ENCODE results near the gene PITPNM3.

The PITPNM3 gene

DNA sequence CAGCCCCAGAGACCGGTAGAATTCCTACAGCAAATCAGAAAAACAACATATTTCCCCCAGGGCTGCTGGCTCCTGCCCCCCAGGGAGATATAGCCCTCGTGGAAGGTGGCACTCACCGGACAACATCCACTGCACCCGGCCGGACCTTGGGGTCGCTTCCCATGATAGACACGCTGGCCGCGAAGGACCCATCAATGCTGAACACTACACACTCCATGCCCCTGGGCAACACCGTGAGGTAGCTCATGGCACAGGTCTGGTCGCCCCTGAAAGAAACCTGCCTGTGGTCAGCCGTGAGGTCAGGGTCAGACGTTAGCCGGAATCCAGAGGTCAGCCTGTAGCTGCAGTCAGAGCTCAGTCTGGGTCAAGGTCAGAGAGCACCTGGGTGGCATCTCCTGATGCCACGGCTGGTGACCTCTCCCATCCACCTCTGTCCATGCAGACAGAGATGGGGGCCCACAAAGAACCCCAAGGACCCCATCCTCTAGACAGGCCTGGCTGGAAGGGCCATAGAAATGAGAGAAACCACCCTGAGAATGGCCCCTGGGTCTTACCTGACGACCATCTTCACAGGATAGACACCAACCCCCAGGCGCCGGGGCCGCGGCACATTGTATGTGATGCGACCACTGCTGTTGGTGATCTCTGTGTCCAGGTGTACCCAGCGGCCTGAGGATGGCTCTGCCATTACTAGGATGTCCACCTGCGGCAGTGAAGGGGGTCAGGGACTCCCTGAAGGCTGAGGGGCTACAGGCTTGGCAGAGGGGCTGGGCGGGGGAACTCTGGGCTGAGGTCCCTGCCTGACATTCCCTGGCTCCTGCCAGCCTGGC is 92.5 kb downstream of the PITPNM3 start:
- TF ChIP-seq GATA1 (IDR thresholded peaks at IDR 0.05; ENCODE audit: low read depth, low read length) (no peak), POLR2A (IDR thresholded peaks at IDR 0.05; ENCODE audit: low read length) (no peak)
- no peak for DNase-seq

DNA sequence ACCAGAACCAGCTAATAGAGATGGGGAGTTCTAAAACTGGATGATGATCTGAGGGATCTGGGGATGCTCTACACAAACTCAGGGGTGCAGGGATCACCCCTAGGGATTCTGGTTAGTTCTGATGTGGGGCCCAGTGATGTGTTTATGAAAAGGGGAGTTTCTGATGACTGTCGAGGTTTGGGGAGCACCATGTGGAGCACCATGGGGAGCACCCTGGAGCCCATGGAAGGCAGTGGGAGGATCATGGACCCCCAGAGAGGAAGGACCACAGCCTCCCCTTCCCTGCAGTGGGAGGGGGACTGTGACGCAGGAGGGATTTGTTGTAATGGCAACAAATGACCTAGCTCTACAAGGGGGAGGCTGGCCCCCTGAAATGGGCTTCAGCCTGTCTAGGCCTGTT is 93.7 kb downstream of the PITPNM3 start:
- DNase-seq = no peak
- TF ChIP-seq POLR2A (IDR thresholded peaks at IDR 0.05; ENCODE audit: low read length) (no peak), GATA1 (IDR thresholded peaks at IDR 0.05; ENCODE audit: low read depth, low read length) (no peak)

DNA sequence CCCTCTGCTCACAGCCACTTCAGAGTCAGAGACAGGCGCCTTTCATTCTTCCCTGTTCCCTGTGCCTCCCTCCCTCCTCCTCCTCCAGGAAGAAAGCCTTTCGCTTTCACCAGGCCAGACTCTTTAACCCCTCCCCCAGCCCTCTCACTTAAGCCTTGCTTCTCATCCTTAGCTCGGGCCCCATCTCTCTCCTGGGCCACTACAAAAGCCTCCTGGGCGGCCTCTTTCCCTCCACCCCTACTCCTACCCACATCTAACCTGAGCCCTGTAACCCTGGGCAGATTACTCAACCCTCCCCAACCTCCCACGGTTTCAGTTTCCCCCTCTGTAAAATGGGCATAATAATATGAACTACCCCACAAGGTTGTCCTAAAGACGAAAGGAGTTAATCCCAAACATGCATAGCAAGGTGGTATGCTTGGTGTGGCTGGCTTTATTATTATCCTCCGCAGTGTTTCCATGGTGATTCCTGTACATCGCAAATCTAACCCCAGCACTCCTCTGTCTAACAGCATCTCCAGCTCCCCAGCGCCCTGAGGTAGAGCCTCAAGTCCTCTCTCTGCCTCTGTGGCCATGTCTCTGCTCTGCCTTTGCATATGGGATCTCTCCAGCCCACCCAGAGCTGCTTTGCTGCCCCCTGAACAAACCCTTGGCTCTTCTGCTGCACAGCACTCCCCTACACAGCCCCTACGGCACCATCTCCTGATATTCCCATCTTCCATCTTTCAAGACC is 94.4 kb downstream of the PITPNM3 start:
- DNase-seq = no peak

DNA sequence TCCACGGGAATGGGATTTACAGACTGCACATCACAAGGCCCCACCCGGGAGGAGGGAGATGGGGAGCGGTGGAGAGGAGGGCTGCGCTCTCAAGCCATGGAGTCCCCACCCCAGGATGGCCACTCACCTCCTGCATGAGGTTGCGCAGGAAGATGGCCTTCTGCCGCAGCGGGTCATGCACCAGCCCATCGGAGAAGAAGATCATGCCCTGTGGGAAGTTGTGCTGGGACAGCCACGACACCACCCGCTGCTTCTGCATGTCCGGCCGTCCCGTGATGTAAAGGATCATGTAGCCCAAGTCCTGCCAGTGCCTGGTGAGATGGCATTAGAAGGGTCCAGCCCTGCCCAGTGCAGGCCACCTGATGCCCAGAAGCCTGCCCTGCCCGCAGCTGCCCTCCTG is 95.1 kb downstream of the PITPNM3 start:
- no peak for TF ChIP-seq POLR2A (IDR thresholded peaks at IDR 0.05; ENCODE audit: low read length)
- TF ChIP-seq GATA1 (IDR thresholded peaks at IDR 0.05; ENCODE audit: low read depth, low read length) = no peak
- no peak for DNase-seq

More for the DNA sequence above, 94.4 kb downstream of the PITPNM3 start:
- TF ChIP-seq GATA1 (IDR thresholded peaks at IDR 0.05; ENCODE audit: low read depth, low read length) = no peak
- no peak for TF ChIP-seq POLR2A (IDR thresholded peaks at IDR 0.05; ENCODE audit: low read length)

DNA sequence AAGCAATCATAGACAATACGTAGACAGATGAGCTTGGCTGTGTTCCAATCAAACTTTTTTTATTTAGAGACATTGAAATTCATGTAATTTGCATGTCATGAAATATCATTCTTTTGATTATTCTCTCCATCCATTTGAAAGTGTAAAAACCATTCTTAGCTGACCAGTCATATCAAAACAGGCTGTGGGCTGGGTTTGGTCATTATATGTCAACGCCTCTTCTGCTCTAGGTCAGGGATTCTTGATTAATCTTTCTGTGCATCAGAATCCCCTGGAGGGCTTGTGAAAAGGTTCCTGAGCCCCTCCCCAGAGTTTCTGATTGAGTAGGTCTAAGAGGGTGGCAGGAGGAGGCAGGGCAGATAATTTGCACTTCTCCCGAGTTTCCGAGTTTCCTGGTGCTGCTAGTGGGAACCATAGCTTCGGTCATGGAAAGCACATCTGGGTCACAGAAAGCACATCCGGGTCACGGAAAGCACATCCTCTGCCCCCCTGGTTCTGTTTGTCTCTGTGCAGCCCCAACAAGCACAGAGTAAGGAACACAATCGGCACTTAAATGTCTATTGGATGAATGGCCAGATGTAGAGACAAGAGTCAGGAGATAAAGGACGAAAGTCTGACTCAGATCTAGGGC is 95.7 kb downstream of the PITPNM3 start:
- TF ChIP-seq GATA1 (IDR thresholded peaks at IDR 0.05; ENCODE audit: low read depth, low read length) (no peak), POLR2A (IDR thresholded peaks at IDR 0.05; ENCODE audit: low read length) (no peak)
- no peak for DNase-seq

DNA sequence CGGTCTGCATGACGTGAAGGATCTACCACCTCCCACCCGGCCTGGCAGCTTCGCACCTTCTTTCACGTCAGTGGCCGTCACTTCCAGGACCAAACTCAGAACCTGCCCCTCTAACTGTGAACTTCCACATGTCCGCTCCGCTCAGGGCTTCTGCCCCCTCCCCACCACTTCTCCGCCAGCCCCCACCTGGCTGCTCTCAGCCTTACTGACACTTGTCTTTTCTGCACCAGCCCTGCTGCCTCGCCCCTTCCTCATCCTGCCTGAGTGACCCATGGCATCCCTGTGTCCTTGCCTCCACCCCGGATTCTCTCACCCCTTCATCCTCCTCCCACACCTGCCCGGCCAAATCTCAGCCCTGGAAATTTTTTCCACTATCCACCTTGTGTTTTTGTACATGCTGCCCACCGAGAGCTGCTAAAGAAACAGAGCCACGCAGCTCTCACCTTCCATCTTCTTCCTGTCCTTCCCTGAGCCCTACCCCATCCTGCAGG is 97.8 kb downstream of the PITPNM3 start:
- no peak for TF ChIP-seq GATA1 (IDR thresholded peaks at IDR 0.05; ENCODE audit: low read depth, low read length)
- no peak for TF ChIP-seq POLR2A (IDR thresholded peaks at IDR 0.05; ENCODE audit: low read length)
- DNase-seq = no peak

DNA sequence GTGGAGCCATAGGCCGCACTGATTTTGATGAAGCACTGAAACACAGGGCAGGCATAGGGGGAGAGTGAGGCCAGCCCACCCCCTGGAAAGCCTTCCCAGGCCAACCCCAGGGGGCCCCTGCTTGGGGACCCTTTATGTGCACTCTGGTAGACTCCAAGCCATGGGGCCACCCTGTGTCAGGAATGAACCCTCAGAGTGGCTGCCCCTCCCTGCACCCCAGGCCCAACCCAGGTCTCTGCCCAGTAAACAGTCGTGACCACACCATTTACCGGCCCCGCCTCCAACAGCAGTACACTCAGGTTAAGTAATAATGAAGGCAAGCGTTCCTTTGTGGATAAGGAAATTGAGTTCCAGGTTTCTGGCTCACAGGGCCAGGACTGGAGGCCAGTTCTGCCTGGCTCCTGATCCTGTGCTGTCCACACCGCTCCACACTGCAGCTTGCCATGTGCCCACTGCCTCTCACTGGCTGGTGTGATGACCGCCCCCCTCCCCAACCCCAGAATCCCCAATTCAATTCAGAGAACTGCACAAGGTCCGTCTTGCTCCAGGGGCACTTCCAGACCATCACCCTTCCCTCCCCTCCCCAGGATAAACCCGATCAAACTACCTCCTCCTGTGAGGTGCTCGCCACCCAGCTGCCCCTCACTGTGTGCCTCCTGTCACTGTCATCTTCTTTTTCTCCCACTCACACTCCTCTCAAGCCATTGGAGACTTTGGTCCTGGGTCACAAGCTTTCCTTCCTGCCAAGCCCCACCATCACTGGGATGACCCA is 98.5 kb downstream of the PITPNM3 start:
- no peak for DNase-seq
- TF ChIP-seq GATA1 (IDR thresholded peaks at IDR 0.05; ENCODE audit: low read depth, low read length) = no peak
- TF ChIP-seq POLR2A (IDR thresholded peaks at IDR 0.05; ENCODE audit: low read length) = no peak

DNA sequence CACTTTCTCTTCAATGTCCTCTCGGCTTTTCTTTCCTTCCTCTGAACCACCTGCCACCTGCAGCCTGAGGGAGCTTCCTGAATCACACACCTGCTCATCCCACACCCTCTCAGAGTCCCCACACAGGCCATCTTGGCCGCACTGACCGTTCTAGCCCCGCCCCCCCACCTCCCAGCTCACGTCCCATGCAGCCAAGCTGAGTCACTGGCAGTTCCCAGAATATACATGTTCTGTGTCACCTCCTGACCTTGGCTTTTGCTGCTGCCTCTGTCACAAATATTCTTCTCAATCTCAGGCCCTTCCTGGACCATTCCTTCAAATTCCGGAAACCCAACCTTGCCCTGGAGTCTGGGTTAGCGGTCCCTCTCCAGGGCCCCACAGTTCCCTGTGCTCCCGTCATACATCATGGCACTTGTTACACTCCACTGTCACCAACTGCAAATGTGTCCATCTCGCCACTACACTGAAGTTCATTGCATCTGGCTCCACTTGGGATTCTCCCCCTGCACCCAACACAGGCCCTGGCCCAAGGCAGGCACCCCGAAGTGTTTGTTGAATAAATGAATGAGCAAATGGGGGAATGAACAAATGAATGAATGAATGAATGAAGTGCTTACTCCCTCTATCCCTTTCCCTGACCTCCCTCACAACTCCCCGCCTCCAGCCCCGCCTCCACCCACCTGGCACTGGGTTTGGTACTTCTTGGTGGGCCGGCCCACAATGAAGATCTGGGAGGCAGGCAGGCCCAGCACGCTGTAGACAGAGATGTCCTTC is 99.3 kb downstream of the PITPNM3 start:
- TF ChIP-seq POLR2A (IDR thresholded peaks at IDR 0.05; ENCODE audit: low read length) (no peak), GATA1 (IDR thresholded peaks at IDR 0.05; ENCODE audit: low read depth, low read length) (no peak)
- DNase-seq = peak in 1 of 2 experiments; percentile 12

DNA sequence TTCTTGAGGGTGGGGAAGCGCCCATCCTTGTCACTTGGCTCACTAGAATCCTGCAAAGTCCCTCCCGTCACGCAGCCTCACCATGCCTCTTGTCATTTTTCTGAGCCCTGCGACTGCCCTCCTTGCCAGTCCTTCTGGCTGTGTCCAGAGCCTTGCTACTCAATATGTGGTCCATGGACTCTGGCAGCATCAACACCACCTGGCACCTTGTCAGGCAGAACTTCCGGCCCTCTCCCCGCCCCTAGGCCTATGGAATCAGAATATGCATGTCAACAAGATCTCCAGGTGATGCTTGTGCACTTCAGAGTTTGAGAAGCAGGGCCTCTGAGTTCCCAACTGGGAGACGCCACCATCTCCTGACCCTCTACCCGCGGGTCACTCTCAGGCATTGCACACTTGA is 100.0 kb downstream of the PITPNM3 start:
- TF ChIP-seq POLR2A (IDR thresholded peaks at IDR 0.05; ENCODE audit: low read length) (no peak), GATA1 (IDR thresholded peaks at IDR 0.05; ENCODE audit: low read depth, low read length) (no peak)
- no peak for DNase-seq

DNA sequence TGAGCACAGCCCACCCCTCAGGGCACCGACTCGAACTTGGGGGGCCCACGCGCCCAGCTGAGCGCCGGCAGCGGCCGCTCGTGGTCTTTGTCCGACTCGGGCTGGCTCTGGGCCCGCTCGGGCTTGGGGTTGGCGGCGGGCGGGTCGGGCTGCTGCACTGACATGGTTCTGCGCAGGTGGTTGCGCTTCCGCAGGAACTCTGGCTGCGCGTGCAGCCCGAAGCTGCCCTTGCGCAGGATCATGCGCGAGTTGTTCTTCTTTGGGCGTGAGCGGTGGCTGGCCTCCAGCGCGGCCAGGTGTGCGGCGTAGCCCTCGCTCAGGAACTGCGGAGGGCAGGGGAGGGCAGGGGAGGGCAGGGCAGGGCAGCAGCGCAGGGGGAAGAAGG is 101.0 kb downstream of the PITPNM3 start:
- TF ChIP-seq GATA1 (IDR thresholded peaks at IDR 0.05; ENCODE audit: low read depth, low read length) = no peak
- no peak for TF ChIP-seq POLR2A (IDR thresholded peaks at IDR 0.05; ENCODE audit: low read length)
- no peak for DNase-seq

DNA sequence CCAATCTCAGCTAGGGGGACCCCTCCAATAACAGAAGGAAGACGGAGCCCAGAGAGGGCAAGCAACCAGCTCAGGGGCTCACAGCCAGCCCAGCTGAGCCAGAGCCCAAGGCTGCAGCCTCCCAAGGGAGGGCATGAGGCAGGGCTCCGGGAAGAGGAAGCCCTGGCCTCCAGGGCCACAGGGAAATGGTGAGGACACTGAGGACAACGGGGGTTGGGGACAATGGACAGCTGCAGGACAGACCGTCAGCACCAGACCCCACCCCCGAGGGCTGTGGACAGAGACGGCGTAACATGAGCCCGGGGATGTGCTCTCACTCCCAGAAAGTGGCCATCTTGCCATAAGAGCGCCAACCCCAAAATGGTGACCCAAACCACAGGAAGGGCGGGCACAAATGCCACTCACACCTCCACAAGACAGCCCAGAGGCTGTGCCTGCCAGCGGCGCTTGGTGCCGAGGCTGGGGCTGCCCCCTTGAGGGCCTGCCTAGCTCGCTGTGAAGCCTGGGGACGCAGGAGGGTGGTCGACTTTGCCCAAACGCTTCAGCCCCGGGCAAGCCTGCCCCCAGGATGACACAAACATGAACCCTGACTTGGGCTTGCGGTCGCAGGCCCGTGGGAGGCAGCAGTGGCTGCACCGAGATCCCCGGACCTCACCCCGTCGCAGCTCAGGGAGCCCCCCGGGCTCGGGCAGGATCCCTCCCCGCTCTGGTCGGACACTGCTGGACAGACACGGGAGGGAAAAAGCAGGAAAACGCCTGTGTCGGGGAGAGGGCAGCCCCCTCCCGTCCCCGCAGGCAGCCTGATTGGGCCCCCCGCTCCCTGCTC is 101.6 kb downstream of the PITPNM3 start:
- DNase-seq = no peak
- TF ChIP-seq POLR2A (IDR thresholded peaks at IDR 0.05; ENCODE audit: low read length) = no peak
- no peak for TF ChIP-seq GATA1 (IDR thresholded peaks at IDR 0.05; ENCODE audit: low read depth, low read length)
